OCI-LY3 (cell line): ENCODE data around the gene CCR9.

Experiments
- H2AFZ ChIP-seq: fragments of 200-600, 300-600 bp; shearing (Covaris generic); 2 replicates; pipeline ENCODE4 v1.6.0; 2014; ENCODE audit warnings: antibody characterized with exemption, low read depth, low read length
- H3K27ac ChIP-seq: fragments of 200-600, 300-600 bp; sonication (generic); 2 replicates; pipeline ENCODE4 v1.5.1; 2014; ENCODE audit warnings: mild to moderate bottlenecking, low read length, moderate library complexity, mixed read lengths
- H3K27me3 ChIP-seq: fragments of 200-600, 300-600 bp; sonication (generic); 2 replicates; pipeline ENCODE4 v1.6.1; 2014; ENCODE audit warnings: low read depth, low read length, mixed read lengths
- H3K36me3 ChIP-seq: fragments of 200-600, 300-600 bp; sonication (generic); replicated peaks from 2 replicates; pipeline ENCODE3; 2014; ENCODE audit warnings: low read depth, low read length, mixed read lengths
- H3K4me1 ChIP-seq: fragments of 300-600, 200-600 bp; sonication (generic); 2 replicates; pipeline ENCODE4 v1.6.1; 2014; ENCODE audit warnings: low read length, mixed read lengths
- H3K4me2 ChIP-seq: fragments of 200-600, 300-600 bp; sonication (generic); 2 replicates; pipeline ENCODE4 v1.6.1; 2014; ENCODE audit warnings: low read length, mixed read lengths
- H3K4me3 ChIP-seq: fragments of 300-600, 200-600 bp; sonication (generic); 2 replicates; pipeline ENCODE4 v1.5.1; 2014; ENCODE audit warnings: antibody characterized with exemption, mild to moderate bottlenecking, low read length, moderate library complexity
- H3K79me2 ChIP-seq: fragments of 300-600, 200-600 bp; shearing (Covaris generic); 2 replicates; pipeline ENCODE4 v1.6.1; 2014; ENCODE audit warnings: mild to moderate bottlenecking, low read length, mixed read lengths
- H3K9ac ChIP-seq: fragments of 300-600, 200-600 bp; shearing (Covaris generic); 2 replicates; pipeline ENCODE4 v1.6.0; 2014; ENCODE audit warnings: mild to moderate bottlenecking, low read length, moderate library complexity
- H3K9me3 ChIP-seq: fragments of 200-600, 300-600 bp; shearing (Covaris generic); 2 replicates; pipeline ENCODE4 v1.6.1; 2014; ENCODE audit warnings: low read length, mixed read lengths; ENCODE audit not compliant: insufficient read depth
- H4K20me1 ChIP-seq: fragments of 200-600, 300-600 bp; sonication (generic); 2 replicates; pipeline ENCODE4 v1.6.1; 2016; ENCODE audit warnings: low read length, mixed read lengths; ENCODE audit not compliant: insufficient read depth
- CTCF ChIP-seq: fragments of 200-600, 300-600 bp; sonication (generic); IDR thresholded peaks from 2 replicates; pipeline ENCODE4 v1.5.1; 2014; ENCODE audit warnings: antibody characterized with exemption, low read length, low read depth
- EZH2phosphoT487 ChIP-seq: fragments of 200-600 bp; shearing (Covaris generic); IDR thresholded peaks from 2 replicates; pipeline ENCODE4 v1.6.1; 2018; ENCODE audit warnings: antibody characterized with exemption, mixed run types, low read depth

Gene CCR9

GRCh38 chr3:45881078-45882022 is 5.0 kb upstream of the CCR9 start:
- no peak overlapping the region for H3K9ac ChIP-seq
- H2AFZ ChIP-seq = no peak overlapping the region

DNA sequence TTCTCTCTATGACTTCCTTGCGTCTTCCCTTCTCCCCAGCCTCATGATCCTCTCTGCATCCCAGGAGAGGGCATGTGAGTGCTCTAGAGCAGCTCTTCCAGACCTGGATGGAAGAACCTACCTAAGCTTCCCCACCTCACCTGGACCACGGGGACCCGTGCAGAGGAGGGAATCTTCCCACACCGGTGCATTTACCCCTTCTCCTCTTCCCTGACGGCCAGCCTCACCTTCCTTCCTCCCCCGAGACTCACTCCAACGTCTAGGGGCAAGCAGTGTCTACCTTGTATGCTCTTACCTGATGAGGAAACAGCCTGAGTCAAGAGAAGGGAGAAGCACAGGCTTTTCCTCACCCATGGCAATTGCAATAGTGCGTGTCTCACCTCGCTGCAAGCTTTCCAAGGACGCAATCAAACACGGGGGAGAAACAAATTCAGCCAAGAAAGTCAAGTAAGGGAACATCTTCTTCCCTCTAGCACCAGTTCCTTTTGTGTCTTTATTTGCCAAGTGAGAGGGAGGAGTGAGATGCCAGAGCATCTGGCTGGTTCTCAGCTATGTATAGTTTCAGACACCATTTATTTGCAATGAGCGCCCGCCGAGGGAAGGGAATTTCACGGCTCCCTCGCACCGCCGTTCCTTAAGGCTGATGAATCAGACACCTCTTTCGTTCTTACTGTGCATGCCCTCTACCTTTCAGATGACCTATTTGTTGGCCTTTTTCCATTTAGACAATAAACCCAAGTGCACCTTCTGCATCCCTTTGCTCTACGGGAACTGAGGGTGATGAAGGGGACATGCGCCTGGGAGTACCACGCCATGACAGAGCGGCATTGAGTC is 1.8 kb upstream of the CCR9 start:
- H3K79me2 ChIP-seq = no peaks in the 10 kb centered on the region
- H3K4me2 ChIP-seq = peak overlapping the region; percentile 18
- peaks cover 77% of the 10 kb centered on the region for H3K27me3 ChIP-seq
- no peak for TF ChIP-seq CTCF
- TF ChIP-seq EZH2phosphoT487 = 0 out of 2 replicates have a peak, but pooled peaks have one; percentile 13
- H3K9me3 ChIP-seq = no peaks in the 10 kb centered on the region
- peaks cover 8% of the 10 kb centered on the region for H3K4me1 ChIP-seq
- H3K9ac ChIP-seq = no peak overlapping the region
- H3K27ac ChIP-seq = no peak overlapping the region
- no peak overlapping the region for H2AFZ ChIP-seq
- no peaks in the 10 kb centered on the region for H3K36me3 ChIP-seq
- no peak overlapping the region for H3K4me3 ChIP-seq
- H4K20me1 ChIP-seq = peaks cover 13% of the 10 kb centered on the region; the same call in 1 of the 2 replicates

More at GRCh38 chr3:45881078-45882022, 5.0 kb upstream of the CCR9 start:
- H3K4me3 ChIP-seq = no peak overlapping the region
- H3K79me2 ChIP-seq = no peaks in the 10 kb centered on the region
- peaks cover 8% of the 10 kb centered on the region for H3K4me1 ChIP-seq
- H3K4me2 ChIP-seq = no peak overlapping the region
- peaks cover 82% of the 10 kb centered on the region for H3K27me3 ChIP-seq
- no peak overlapping the region for H3K27ac ChIP-seq
- H3K9me3 ChIP-seq = no peaks in the 10 kb centered on the region
- TF ChIP-seq EZH2phosphoT487 (0 out of 2 replicates have a peak, but pooled peaks have one; percentile 12), CTCF (no peak)
- H4K20me1 ChIP-seq = peaks cover 13% of the 10 kb centered on the region; the same call in 1 of the 2 replicates
- H3K36me3 ChIP-seq = no peaks in the 10 kb centered on the region

- Histone ChIP-seq H3K9me3 (no peaks in the 10 kb centered on the region), H3K27ac (no peak overlapping the region)
Observed at GRCh38 chr3:45887285-45887684, 942 bp downstream of the CCR9 start.

More at GRCh38 chr3:45887285-45887684, 942 bp downstream of the CCR9 start:
- Histone ChIP-seq H4K20me1 (0 out of 2 replicates have a peak, but pooled peaks cover 10% of the 10 kb centered on the region), H3K36me3 (no peaks in the 10 kb centered on the region), H3K79me2 (no peaks in the 10 kb centered on the region), H2AFZ (no peak overlapping the region), H3K4me2 (no peak overlapping the region), H3K4me1 (peaks cover 8% of the 10 kb centered on the region), H3K9ac (no peak overlapping the region), H3K4me3 (no peak overlapping the region), H3K27me3 (peaks cover 80% of the 10 kb centered on the region)
- TF ChIP-seq EZH2phosphoT487 (no peak), CTCF (no peak)
